SU-DHL-6 (cell line): ENCODE results near the gene SDHD.

Source experiments
- CTCF ChIP-seq: fragments of 200-600 bp; sonication (generic); IDR thresholded peaks from one replicate; pipeline ENCODE4 v1.5.1; 2017; ENCODE audit warnings: antibody characterized with exemption, mild to moderate bottlenecking, low read length, moderate library complexity; ENCODE audit not compliant: insufficient read depth, poor library complexity, severe bottlenecking
- EZH2phosphoT487 ChIP-seq: fragments of 200-600 bp; sonication (generic), shearing (Covaris generic); conservative IDR thresholded peaks from 2 replicates; pipeline ENCODE4 v1.6.1; 2018; ENCODE audit warnings: mild to moderate bottlenecking, antibody characterized with exemption, low read length, moderate library complexity, mixed read lengths

DNA sequence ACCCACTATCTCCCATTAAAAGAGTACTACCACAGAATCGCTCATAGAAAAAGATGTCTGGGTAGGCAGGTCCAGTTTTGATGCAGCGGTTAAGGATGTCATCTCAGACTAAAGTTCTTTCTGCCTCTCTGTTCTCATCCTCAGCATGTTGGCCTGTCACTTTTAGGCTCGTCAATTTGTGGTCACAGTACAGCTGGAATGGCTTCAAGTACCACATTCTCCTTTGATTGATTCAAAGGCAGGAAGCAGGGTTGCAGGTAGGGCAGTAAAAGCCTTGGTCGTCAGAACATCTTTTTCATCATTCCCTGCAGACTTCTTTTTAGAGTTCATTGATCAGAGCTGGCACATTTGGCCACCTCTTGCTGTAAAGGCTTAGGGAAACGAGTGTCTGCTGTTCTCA lies 28.7 kb downstream of the SDHD start:
- no peak for TF ChIP-seq CTCF
- no peak for TF ChIP-seq EZH2phosphoT487
